Progenitor cell of endocrine pancreas (in vitro differentiated cells): ENCODE measurements around the gene SERPINA9. TPM values are rescaled to one million over a fixed set of nuclear protein-coding genes. Genes with fewer than 3 reads are reported as not detected.

Source experiments
- DNase-seq: peaks from one replicate; pipeline ENCODE4 v3.0.0; 2021; ENCODE audit warnings: low spot score; ENCODE audit not compliant: unreplicated experiment
- H3K27ac Mint-ChIP-seq: 2 replicates; pipeline ENCODE4 v1.8.0; 2021; ENCODE audit warnings: mild to moderate bottlenecking, moderate library complexity, mixed read lengths
- H3K27me3 Mint-ChIP-seq: 2 replicates; pipeline ENCODE4 v1.8.0; 2021; ENCODE audit warnings: mixed read lengths
- H3K36me3 Mint-ChIP-seq: 2 replicates; pipeline ENCODE4 v1.8.0; 2022; ENCODE audit warnings: mixed read lengths; ENCODE audit not compliant: insufficient read depth
- H3K4me1 Mint-ChIP-seq: 2 replicates; pipeline ENCODE4 v1.8.0; 2021; ENCODE audit warnings: low read depth, mixed read lengths
- H3K4me3 Mint-ChIP-seq: 2 replicates; pipeline ENCODE4 v1.8.0; 2021; ENCODE audit warnings: low read depth, mild to moderate bottlenecking, moderate library complexity, mixed read lengths
- H3K9me3 Mint-ChIP-seq: 2 replicates; pipeline ENCODE4 v1.8.0; 2021; ENCODE audit warnings: low read depth, mixed read lengths
- total RNA-seq: library from RNA; stranded (reverse); gene quantifications from 2 replicates; pipeline ENCODE4 v1.2.1, GENCODE V29; 2021
- TF ChIP-seq, protein P1 (sequence below): fragments of 200-600 bp; sonication (generic); IDR thresholded peaks from one replicate; pipeline ENCODE4 v1.5.0; 2021; ENCODE audit warnings: antibody characterized with exemption, mild to moderate bottlenecking; ENCODE audit not compliant: unreplicated experiment

Gene SERPINA9
- total RNA-seq, 1 donor from 2014 or later: not detected

GRCh38 chr14:94447206-94447605, 28.8 kb downstream of the SERPINA9 start:
- Mint-ChIP-seq H3K9me3 (no peaks in the 10 kb centered on the region), H3K36me3 (no peaks in the 10 kb centered on the region)

GRCh38 chr14:94446126-94446525, 29.9 kb downstream of the SERPINA9 start:
- Mint-ChIP-seq H3K9me3 (no peaks in the 10 kb centered on the region), H3K4me3 (no peak overlapping the region), H3K36me3 (no peaks in the 10 kb centered on the region)

More at GRCh38 chr14:94447206-94447605, 28.8 kb downstream of the SERPINA9 start:
- H3K27ac Mint-ChIP-seq: no peak overlapping the region
- DNase-seq: no peak
- H3K4me3 Mint-ChIP-seq: no peak overlapping the region
- peaks cover 3% of the 10 kb centered on the region for H3K27me3 Mint-ChIP-seq
- H3K4me1 Mint-ChIP-seq: peaks cover 18% of the 10 kb centered on the region
- TF ChIP-seq, protein P1, sequence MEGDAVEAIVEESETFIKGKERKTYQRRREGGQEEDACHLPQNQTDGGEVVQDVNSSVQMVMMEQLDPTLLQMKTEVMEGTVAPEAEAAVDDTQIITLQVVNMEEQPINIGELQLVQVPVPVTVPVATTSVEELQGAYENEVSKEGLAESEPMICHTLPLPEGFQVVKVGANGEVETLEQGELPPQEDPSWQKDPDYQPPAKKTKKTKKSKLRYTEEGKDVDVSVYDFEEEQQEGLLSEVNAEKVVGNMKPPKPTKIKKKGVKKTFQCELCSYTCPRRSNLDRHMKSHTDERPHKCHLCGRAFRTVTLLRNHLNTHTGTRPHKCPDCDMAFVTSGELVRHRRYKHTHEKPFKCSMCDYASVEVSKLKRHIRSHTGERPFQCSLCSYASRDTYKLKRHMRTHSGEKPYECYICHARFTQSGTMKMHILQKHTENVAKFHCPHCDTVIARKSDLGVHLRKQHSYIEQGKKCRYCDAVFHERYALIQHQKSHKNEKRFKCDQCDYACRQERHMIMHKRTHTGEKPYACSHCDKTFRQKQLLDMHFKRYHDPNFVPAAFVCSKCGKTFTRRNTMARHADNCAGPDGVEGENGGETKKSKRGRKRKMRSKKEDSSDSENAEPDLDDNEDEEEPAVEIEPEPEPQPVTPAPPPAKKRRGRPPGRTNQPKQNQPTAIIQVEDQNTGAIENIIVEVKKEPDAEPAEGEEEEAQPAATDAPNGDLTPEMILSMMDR: no peak

GRCh38 chr14:94445003-94445402, 31.0 kb downstream of the SERPINA9 start:
- no peak for DNase-seq
- Mint-ChIP-seq H3K9me3 (no peaks in the 10 kb centered on the region), H3K36me3 (no peaks in the 10 kb centered on the region), H3K4me1 (peaks cover 9% of the 10 kb centered on the region), H3K27ac (no peak overlapping the region), H3K27me3 (peaks cover 3% of the 10 kb centered on the region), H3K4me3 (no peak overlapping the region)
- TF ChIP-seq, protein P1: no peak

More at GRCh38 chr14:94446126-94446525, 29.9 kb downstream of the SERPINA9 start:
- no peak for DNase-seq
- H3K27ac Mint-ChIP-seq: no peak overlapping the region
- H3K4me1 Mint-ChIP-seq: peaks cover 14% of the 10 kb centered on the region
- TF ChIP-seq, protein P1: no peak
- peaks cover 3% of the 10 kb centered on the region for H3K27me3 Mint-ChIP-seq

- H3K27ac Mint-ChIP-seq: no peak overlapping the region
- H3K4me1 Mint-ChIP-seq: no peaks in the 10 kb centered on the region
- H3K4me3 Mint-ChIP-seq: no peak overlapping the region
- H3K36me3 Mint-ChIP-seq: no peaks in the 10 kb centered on the region
- H3K9me3 Mint-ChIP-seq: no peaks in the 10 kb centered on the region
- TF ChIP-seq, protein P1: no peak
- DNase-seq: no peak
- H3K27me3 Mint-ChIP-seq: no peaks in the 10 kb centered on the region
These were observed 34.3 kb downstream of the SERPINA9 start for GRCh38 chr14:94441531-94442205.

GRCh38 chr14:94441130-94441529, 34.9 kb downstream of the SERPINA9 start:
- Mint-ChIP-seq H3K4me1 (no peaks in the 10 kb centered on the region), H3K4me3 (no peak overlapping the region), H3K36me3 (no peaks in the 10 kb centered on the region), H3K27me3 (no peaks in the 10 kb centered on the region), H3K27ac (no peak overlapping the region), H3K9me3 (no peaks in the 10 kb centered on the region)
- TF ChIP-seq, protein P1: no peak
- no peak for DNase-seq
